GM06990 (cell line): ENCODE measurements around the gene TES.

Experiments used
- DNase-seq: peaks from one replicate; pipeline ENCODE4 v3.0.0-alpha.2; 2011; ENCODE audit not compliant: insufficient read length; ENCODE audit errors: extremely low read depth
- H3K27me3 ChIP-seq: replicated peaks from 2 replicates; pipeline ENCODE4 v1.6.0; 2011; ENCODE audit warnings: low read length; ENCODE audit not compliant: control insufficient read depth, insufficient read depth
- H3K36me3 ChIP-seq: 2 replicates; pipeline ENCODE4 v1.5.1; 2011; ENCODE audit warnings: low read length; ENCODE audit not compliant: control insufficient read depth, insufficient read depth
- H3K4me3 ChIP-seq: replicated peaks from 2 replicates; pipeline ENCODE4 v1.5.1; 2011; ENCODE audit warnings: low read depth, mild to moderate bottlenecking, control low read depth, low read length
- TF ChIP-seq, protein P1 (sequence below): IDR thresholded peaks from 2 replicates; pipeline ENCODE4 v1.5.1; 2011; ENCODE audit warnings: low read length, control low read depth, mild to moderate bottlenecking, inconsistent platforms; ENCODE audit not compliant: insufficient read depth, poor library complexity, severe bottlenecking

The TES gene

DNA sequence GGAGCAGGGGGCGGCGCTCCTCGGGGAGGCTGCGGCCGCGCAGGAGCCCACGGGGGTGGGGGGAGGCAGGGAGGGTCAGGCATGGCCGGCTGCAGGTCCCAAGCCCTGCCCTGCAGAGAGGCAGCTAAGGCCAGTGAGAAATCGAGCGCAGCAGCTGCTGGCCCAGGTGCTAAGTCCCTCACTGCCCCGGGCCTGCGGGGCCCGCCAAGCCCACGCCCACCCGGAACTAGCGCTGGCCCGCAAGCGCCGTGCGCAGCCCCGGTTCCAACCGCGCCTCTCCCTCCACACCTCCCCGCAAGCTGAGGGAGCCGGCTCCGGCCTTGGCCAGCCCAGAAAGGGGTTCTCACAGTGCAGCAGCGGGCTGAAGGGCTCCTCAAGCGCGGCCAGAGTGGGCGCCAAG lies 28.3 kb upstream of the TES start:
- Histone ChIP-seq H3K4me3 (no peak overlapping the region), H3K27me3 (no peaks in the 10 kb centered on the region), H3K36me3 (no peaks in the 10 kb centered on the region)
- DNase-seq: no peak
- TF ChIP-seq, protein P1, sequence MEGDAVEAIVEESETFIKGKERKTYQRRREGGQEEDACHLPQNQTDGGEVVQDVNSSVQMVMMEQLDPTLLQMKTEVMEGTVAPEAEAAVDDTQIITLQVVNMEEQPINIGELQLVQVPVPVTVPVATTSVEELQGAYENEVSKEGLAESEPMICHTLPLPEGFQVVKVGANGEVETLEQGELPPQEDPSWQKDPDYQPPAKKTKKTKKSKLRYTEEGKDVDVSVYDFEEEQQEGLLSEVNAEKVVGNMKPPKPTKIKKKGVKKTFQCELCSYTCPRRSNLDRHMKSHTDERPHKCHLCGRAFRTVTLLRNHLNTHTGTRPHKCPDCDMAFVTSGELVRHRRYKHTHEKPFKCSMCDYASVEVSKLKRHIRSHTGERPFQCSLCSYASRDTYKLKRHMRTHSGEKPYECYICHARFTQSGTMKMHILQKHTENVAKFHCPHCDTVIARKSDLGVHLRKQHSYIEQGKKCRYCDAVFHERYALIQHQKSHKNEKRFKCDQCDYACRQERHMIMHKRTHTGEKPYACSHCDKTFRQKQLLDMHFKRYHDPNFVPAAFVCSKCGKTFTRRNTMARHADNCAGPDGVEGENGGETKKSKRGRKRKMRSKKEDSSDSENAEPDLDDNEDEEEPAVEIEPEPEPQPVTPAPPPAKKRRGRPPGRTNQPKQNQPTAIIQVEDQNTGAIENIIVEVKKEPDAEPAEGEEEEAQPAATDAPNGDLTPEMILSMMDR: no peak

DNA sequence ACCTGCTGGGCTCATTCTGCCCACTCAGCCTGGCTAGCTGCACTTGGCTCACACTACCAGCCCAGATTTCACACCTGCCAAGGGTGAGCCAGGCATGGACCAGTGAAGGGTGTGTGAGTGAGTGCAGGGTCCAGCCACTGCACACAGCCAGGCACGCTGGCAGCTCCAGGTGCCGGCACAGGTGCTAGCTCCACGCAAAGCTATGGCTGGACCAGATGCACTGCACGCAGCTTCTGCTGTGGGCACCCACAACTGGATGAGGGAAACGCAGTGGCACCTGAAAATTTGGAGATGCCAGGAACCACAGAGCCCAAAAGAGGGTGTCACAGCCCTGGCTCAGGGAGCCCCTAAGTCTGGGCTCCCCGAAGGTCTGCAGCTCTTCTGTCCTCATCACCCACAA lies 24.9 kb upstream of the TES start:
- Histone ChIP-seq H3K27me3 (no peaks in the 10 kb centered on the region), H3K4me3 (no peak overlapping the region), H3K36me3 (no peaks in the 10 kb centered on the region)
- TF ChIP-seq, protein P1: no peak
- DNase-seq: no peak

DNA sequence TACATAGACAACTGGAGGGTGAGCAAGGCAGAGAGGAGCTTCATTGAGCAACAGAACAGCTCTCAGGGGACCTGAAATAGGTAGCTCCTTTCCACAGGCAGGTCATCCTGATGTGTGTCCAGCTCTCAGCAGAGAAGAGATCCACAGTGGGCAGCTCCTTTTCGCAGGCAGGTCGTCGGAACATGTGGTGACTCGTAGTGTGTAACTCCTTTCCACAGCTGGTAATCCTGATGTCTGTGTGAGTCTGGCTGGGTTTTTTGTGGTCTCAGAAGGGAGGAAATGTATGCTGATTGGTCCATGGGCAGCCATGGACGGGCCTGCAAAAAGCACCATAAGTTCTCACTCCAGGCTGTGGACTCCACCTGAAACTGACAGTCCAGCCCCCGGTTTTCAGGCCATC lies 24.4 kb upstream of the TES start:
- TF ChIP-seq, protein P1: no peak
- DNase-seq: no peak

DNA sequence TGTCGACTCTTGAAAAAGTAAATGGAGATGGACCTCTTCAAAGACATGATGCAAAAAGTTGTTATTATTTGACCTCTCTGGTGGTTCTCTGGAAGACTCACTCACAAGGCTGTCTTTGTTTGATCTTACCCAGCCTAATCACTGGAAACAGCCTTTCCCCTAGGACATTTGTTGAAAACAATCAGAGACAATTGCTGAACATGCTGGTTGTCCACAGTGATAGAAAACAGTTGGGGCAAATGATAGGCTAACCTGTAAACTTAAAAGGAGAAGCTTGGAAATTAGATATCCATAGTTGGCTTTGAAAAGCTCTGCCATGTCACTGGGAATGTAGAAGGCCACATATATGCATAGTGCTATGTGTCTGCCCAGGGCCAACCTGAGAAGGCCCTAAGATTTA lies 22.9 kb upstream of the TES start:
- TF ChIP-seq, protein P1: no peak
- no peaks in the 10 kb centered on the region for H3K27me3 ChIP-seq
- H3K36me3 ChIP-seq: no peaks in the 10 kb centered on the region
- no peak for DNase-seq
- no peak overlapping the region for H3K4me3 ChIP-seq

More for the DNA sequence above, 24.4 kb upstream of the TES start:
- no peaks in the 10 kb centered on the region for H3K27me3 ChIP-seq
- H3K4me3 ChIP-seq: no peak overlapping the region
- no peaks in the 10 kb centered on the region for H3K36me3 ChIP-seq

DNA sequence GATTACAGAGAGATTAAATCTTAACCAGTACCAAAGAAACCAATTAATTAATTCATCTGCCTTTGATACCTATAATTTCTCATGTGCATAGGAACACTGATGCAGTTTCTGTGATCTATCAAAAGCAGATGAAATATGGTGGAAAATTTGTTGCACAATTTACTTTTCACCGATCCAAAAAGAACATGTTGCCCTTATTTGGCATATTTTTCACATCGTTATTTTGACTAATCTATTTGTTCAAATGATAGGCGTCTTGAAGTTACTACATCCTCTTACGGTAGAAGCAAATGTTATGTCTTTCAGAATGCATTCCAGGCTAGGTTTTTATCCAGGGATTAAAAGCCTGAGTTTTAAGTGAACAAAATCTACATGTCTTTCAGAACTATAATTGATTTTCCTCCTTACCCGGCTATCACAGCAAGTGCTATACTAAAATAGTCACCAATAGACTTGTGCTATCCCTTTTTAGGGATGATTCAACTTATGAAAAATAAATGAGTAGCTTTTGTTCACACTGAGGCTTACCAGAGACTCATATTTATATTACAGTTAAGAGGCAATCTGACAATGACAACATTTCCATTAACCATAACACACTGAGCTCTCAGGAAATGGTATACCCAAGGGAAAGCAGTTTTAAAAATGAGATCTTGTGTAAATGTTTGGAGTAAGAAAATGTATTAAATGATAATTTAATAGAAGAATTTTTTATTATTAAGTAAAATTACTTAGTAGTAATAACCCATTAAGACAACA lies 16.8 kb upstream of the TES start:
- TF ChIP-seq, protein P1: no peak
- no peaks in the 10 kb centered on the region for H3K36me3 ChIP-seq
- no peak for DNase-seq
- H3K27me3 ChIP-seq: no peaks in the 10 kb centered on the region
- H3K4me3 ChIP-seq: no peak overlapping the region

DNA sequence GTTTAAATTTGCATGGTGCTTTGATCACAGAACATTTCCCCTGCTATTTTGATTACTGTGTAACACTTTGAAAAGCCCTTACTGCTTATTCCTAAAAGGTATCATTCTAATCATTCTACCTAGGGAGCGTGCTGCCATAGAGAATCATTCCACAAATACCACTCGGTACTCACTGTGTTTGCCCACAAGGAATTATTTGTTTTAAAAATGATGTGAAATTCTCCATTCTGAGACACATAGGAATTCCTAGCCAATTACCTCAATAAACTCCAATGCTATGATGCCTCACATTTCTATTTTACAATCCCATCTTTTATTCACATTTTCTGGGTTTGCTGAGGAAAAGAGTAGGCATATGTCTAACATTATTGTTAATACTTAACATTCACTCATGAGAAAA lies 16.2 kb upstream of the TES start:
- H3K36me3 ChIP-seq: no peaks in the 10 kb centered on the region
- H3K27me3 ChIP-seq: no peaks in the 10 kb centered on the region
- no peak overlapping the region for H3K4me3 ChIP-seq
- no peak for DNase-seq
- TF ChIP-seq, protein P1: no peak
